Kidney epithelial cell (primary cell): ENCODE measurements around the gene ASF1B. TPM values are rescaled to one million over a fixed set of nuclear protein-coding genes. Genes with fewer than 3 reads are reported as not detected.

Experiments used
- DNase-seq: peaks from one replicate; pipeline ENCODE4 v3.0.0-alpha.2; 2010; ENCODE audit warnings: low read depth
- H3K27me3 ChIP-seq: 2 replicates; pipeline ENCODE4 v1.6.0; 2011; ENCODE audit warnings: low read length; ENCODE audit not compliant: control insufficient read depth, insufficient read depth
- H3K36me3 ChIP-seq: 2 replicates; pipeline ENCODE4 v1.5.1; 2011; ENCODE audit warnings: low read length; ENCODE audit not compliant: control insufficient read depth, insufficient read depth
- H3K4me3 ChIP-seq: 2 replicates; pipeline ENCODE4 v1.5.1; 2011; ENCODE audit warnings: low read depth, mild to moderate bottlenecking, control low read depth, low read length
- total RNA-seq: library from RNA; depleted of rRNA; stranded (reverse); fragments of >200 nt; gene quantifications from 2 replicates; pipeline ENCODE4 v1.2.3, GENCODE V29; 2015
- TF ChIP-seq, protein P1 (sequence below): IDR thresholded peaks from 2 replicates; pipeline ENCODE4 v1.5.1; 2011; ENCODE audit warnings: mild to moderate bottlenecking, moderate library complexity, low read length, control low read depth, inconsistent platforms; ENCODE audit not compliant: insufficient read depth, poor library complexity, severe bottlenecking

ASF1B gene
- total RNA-seq, 1 donor from 2014 or later, result 4.4 TPM

DNA sequence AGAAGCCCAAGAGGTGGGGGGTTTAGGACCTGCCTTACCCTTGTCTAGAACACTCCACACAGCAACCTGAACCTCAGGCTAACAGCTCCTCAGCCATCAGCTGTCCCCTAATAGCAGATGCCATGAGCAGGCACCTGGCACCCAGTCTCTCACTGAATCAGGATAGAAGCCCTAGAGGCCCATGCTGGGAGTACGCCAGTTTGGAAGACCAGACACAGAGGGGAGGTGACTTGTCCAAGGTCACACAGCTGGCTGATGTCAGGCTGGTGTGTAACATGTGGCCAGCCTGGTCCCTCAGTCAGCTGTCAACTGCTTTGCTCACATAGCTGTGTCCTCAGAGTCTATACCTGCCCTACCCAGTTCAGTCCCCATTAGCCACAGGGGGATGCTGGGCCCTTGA lies 33.1 kb downstream of the ASF1B start:
- H3K36me3 ChIP-seq, result peaks cover 2% of the 10 kb centered on the region
- no peaks in the 10 kb centered on the region for H3K27me3 ChIP-seq
- no peak for DNase-seq
- H3K4me3 ChIP-seq, result no peak overlapping the region
- TF ChIP-seq, protein P1, sequence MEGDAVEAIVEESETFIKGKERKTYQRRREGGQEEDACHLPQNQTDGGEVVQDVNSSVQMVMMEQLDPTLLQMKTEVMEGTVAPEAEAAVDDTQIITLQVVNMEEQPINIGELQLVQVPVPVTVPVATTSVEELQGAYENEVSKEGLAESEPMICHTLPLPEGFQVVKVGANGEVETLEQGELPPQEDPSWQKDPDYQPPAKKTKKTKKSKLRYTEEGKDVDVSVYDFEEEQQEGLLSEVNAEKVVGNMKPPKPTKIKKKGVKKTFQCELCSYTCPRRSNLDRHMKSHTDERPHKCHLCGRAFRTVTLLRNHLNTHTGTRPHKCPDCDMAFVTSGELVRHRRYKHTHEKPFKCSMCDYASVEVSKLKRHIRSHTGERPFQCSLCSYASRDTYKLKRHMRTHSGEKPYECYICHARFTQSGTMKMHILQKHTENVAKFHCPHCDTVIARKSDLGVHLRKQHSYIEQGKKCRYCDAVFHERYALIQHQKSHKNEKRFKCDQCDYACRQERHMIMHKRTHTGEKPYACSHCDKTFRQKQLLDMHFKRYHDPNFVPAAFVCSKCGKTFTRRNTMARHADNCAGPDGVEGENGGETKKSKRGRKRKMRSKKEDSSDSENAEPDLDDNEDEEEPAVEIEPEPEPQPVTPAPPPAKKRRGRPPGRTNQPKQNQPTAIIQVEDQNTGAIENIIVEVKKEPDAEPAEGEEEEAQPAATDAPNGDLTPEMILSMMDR, result no peak

GRCh38 chr19:14102756-14103155 lies 33.6 kb downstream of the ASF1B start:
- H3K36me3 ChIP-seq, result peaks cover 2% of the 10 kb centered on the region
- DNase-seq, result no peak
- no peaks in the 10 kb centered on the region for H3K27me3 ChIP-seq
- TF ChIP-seq, protein P1, result no peak
- H3K4me3 ChIP-seq, result no peak overlapping the region

DNA sequence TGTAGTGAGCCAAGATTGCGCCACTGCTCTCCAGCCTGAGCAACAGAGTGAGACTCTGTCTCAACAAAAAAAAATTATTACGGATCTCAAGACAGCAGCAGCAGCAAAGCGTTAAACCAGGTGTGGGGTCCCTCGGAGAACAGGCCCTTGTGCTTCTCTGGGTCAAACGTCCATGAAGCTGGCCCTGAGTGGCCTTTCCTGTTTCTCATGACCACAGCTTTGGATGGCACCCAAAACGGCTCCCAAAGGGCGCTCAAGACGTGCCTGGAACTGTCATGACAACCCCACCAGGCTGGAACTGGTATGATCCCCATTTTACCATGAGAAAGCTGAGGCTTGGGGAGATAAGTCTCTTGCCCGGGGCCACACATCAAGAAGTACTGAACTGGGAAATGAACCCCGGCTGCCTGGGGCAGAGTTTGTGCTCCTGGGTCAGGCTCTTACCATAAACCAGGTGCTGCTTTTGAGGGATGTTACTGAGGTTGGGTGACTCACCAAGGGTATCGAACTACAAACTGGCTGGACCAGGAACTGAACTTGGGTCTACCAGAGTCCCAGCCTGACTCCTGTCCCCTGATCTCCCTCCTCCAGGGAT lies 34.2 kb downstream of the ASF1B start:
- Histone ChIP-seq H3K36me3 (peaks cover 2% of the 10 kb centered on the region), H3K4me3 (no peak overlapping the region)

GRCh38 chr19:14101003-14101545 lies 35.3 kb downstream of the ASF1B start:
- Histone ChIP-seq H3K4me3 (no peak overlapping the region), H3K36me3 (peaks cover 2% of the 10 kb centered on the region), H3K27me3 (no peaks in the 10 kb centered on the region)
- no peak for DNase-seq
- TF ChIP-seq, protein P1, result no peak

More for the DNA sequence above, 34.2 kb downstream of the ASF1B start:
- DNase-seq, result no peak
- no peaks in the 10 kb centered on the region for H3K27me3 ChIP-seq
- TF ChIP-seq, protein P1, result no peak

DNA sequence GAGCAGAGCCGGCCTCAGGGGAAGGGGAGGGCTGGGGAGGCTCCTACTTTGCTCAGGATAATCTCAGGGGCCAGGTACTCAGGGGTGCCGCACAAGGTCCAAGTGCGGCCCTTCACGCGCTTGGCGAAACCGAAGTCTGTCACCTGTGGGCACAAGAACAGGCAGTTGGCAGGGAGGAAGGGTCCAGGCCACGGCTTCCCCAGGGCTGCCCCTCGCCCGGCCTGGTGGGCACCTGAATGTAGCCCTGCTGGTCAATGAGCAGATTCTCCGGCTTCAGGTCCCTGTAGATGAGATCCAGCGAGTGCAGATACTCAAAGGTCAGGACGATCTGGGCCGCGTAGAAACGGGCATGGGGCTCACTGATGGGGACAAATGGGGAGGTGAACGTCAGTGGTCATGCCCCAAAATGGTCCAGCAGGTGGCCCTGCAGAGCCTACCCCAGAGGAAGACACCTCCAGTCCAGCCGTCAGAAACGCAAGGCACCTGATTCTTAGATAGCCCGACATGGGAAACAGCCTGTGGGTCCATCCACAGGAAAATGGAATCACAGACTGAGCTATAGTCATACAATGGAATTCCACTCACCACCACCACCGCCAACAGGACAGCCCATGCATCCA lies 38.7 kb downstream of the ASF1B start:
- no peak overlapping the region for H3K4me3 ChIP-seq
- H3K36me3 ChIP-seq, result peaks cover 2% of the 10 kb centered on the region
- no peak for DNase-seq
- H3K27me3 ChIP-seq, result no peaks in the 10 kb centered on the region
- TF ChIP-seq, protein P1, result peak; percentile 6
